Measurements from ENCODE around the gene RAD51B. TPM values are rescaled to one million over a fixed set of nuclear protein-coding genes. Genes with fewer than 3 reads are reported as not detected.

RAD51B gene
- total and polyA plus RNA-seq, 2 of the 13 experiments (the other 11 are each of a cell fraction or from before 2014, with no cell fraction given), result 7.0 to 9.5 TPM

DNA sequence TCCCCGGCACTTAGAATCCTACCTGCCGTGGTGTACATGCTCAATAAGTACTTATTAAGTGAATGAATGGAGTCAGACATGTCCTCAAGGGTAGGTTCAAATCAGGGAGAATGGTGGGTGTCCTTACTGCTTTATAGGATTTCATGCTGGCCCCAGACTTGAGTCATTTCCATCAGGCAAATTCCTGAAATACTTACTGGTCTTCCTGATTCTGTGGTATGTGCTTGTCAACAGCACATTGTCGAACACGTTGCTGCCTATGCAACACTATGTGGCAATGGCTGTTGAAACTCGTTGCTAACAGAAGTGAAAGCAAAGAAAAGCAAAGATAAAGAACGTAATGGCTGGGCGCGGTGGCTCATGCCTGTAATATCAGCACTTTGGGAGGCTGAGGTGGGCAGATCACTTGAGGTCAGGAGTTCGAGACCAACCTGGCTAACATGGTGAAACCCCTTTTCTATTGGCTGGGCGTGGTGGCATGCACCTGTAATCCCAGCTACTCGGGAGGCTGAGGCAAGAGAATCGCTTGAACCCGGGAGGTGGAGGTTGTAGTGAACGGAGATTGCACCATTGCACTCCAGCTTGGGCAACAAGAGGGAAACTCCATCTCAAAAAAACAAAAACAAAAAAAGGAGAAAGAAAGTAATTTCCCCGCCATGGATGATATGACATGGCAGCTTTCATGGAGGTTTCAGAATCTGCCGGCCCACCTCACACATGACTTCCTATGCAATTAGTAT lies 758.4 kb downstream of the RAD51B start (continued):
- no peak for TF ChIP-seq ZFP36 (IDR thresholded peaks at IDR 0.05; ENCODE audit: borderline replicate concordance, low read depth, low read length, partially characterized antibody)
- TF ChIP-seq ZBTB7A (CRISPR knock-in tag; IDR thresholded peaks at IDR 0.05), result no peak
- TF ChIP-seq, protein P1, sequence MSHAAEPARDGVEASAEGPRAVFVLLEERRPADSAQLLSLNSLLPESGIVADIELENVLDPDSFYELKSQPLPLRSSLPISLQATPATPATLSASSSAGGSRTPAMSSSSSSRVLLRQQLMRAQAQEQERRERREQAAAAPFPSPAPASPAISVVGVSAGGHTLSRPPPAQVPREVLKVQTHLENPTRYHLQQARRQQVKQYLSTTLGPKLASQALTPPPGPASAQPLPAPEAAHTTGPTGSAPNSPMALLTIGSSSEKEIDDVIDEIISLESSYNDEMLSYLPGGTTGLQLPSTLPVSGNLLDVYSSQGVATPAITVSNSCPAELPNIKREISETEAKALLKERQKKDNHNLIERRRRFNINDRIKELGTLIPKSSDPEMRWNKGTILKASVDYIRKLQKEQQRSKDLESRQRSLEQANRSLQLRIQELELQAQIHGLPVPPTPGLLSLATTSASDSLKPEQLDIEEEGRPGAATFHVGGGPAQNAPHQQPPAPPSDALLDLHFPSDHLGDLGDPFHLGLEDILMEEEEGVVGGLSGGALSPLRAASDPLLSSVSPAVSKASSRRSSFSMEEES (CRISPR knock-in tag; IDR thresholded peaks at IDR 0.05), result peak; percentile 73
- 0 out of 2 replicates have a peak, but pooled peaks have one; percentile 40 for TF ChIP-seq ZNF124 (CRISPR knock-in tag; IDR thresholded peaks at IDR 0.05)
- TF ChIP-seq ZC3H4 (CRISPR knock-in tag; IDR thresholded peaks at IDR 0.05; ENCODE audit: borderline replicate concordance), result no peak
- TF ChIP-seq ZMAT5 (CRISPR knock-in tag; IDR thresholded peaks at IDR 0.05; ENCODE audit: borderline replicate concordance, low read depth), result no peak
- 0 out of 2 replicates have a peak, but pooled peaks have one; percentile 37 for TF ChIP-seq BCL3 (CRISPR knock-in tag; IDR thresholded peaks at IDR 0.05)
- peak; percentile 70; the same call in 1 of the 2 replicates for TF ChIP-seq RXRA (CRISPR knock-in tag; IDR thresholded peaks at IDR 0.05)
- peak; percentile 43; the same call in 1 of the 2 replicates for TF ChIP-seq ARID4A (CRISPR knock-in tag; IDR thresholded peaks at IDR 0.05; ENCODE audit: borderline replicate concordance)
- TF ChIP-seq SP1 (IDR thresholded peaks at IDR 0.05), result no peak
- peak; percentile 54 for TF ChIP-seq SP1 (CRISPR knock-in tag; IDR thresholded peaks at IDR 0.05)
- TF ChIP-seq ZFP82 (CRISPR knock-in tag; IDR thresholded peaks at IDR 0.05; ENCODE audit: borderline replicate concordance), result 0 out of 2 replicates have a peak, but pooled peaks have one; percentile 46
- TF ChIP-seq, protein P2, sequence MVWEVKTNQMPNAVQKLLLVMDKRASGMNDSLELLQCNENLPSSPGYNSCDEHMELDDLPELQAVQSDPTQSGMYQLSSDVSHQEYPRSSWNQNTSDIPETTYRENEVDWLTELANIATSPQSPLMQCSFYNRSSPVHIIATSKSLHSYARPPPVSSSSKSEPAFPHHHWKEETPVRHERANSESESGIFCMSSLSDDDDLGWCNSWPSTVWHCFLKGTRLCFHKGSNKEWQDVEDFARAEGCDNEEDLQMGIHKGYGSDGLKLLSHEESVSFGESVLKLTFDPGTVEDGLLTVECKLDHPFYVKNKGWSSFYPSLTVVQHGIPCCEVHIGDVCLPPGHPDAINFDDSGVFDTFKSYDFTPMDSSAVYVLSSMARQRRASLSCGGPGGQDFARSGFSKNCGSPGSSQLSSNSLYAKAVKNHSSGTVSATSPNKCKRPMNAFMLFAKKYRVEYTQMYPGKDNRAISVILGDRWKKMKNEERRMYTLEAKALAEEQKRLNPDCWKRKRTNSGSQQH (CRISPR knock-in tag; IDR thresholded peaks at IDR 0.05; ENCODE audit: low read depth), result no peak
- TF ChIP-seq NFIB (CRISPR knock-in tag; IDR thresholded peaks at IDR 0.05; ENCODE audit: borderline replicate concordance), result no peak
- TF ChIP-seq RXRB (CRISPR knock-in tag; IDR thresholded peaks at IDR 0.05; ENCODE audit: borderline replicate concordance), result peak; percentile 78; the same call in 1 of the 2 replicates
- TF ChIP-seq GMEB1 (CRISPR knock-in tag; IDR thresholded peaks at IDR 0.05; ENCODE audit: borderline replicate concordance), result 0 out of 2 replicates have a peak, but pooled peaks have one; percentile 45
- peak; percentile 63; the same call in 1 of the 2 replicates for TF ChIP-seq HMG20B (CRISPR knock-in tag; conservative IDR thresholded peaks at IDR 0.05)
- TF ChIP-seq MIER3 (CRISPR knock-in tag; IDR thresholded peaks at IDR 0.05; ENCODE audit: borderline replicate concordance), result peak; percentile 81; the same call in 1 of the 2 replicates

Measured in HepG2 (cell line).